Measurements from ENCODE around the gene HAUS5.

The HAUS5 gene

DNA sequence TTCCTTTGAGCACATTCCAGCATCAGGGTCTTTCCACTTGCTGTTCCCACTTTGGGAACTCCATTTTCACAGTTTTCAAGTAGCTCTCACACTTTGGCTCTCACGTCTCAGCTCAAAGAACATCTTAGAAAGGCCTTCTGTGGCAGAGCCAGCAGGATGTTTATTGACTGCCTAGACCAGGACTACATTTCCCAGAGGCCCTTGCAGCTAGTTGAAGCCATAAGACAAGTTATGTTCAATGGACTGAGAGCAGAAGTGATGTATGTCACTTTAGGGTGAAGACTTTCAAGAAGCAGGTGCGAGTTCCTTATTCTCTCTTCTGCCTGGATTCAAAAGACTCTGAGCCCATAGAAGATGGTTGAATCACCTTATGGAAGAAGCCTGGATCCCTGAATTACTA lies 4.3 kb upstream of the HAUS5 start:
- Histone ChIP-seq H3K9me3 (ENCODE audit: insufficient read depth, low read length) (0 out of 2 replicates have a peak, but pooled peaks cover 4% of the 10 kb centered on the region), H4K20me1 (ENCODE audit: insufficient read depth, low read length) (no peaks in the 10 kb centered on the region), H3K4me1 (ENCODE audit: low read length) (peaks cover 25% of the 10 kb centered on the region), H3K27me3 (ENCODE audit: low read depth, low read length) (no peaks in the 10 kb centered on the region), H2AFZ (ENCODE audit: low read depth, low read length) (no peak overlapping the region), H3K79me2 (ENCODE audit: low read length) (peaks cover 5% of the 10 kb centered on the region; the same call in 1 of the 2 replicates), H3K36me3 (replicated peaks; ENCODE audit: low read depth, low read length) (no peaks in the 10 kb centered on the region), H3K4me3 (ENCODE audit: low read length) (no peak overlapping the region), H3K9ac (ENCODE audit: low read length) (no peak overlapping the region), H3K4me2 (ENCODE audit: low read length) (no peak overlapping the region), H3K27ac (ENCODE audit: low read length) (no peak overlapping the region)
- no peak for TF ChIP-seq CTCF (IDR thresholded peaks at IDR 0.05; ENCODE audit: low read depth, low read length)
- no peak for TF ChIP-seq EZH2phosphoT487 (IDR thresholded peaks at IDR 0.05; ENCODE audit: low read depth)

DNA sequence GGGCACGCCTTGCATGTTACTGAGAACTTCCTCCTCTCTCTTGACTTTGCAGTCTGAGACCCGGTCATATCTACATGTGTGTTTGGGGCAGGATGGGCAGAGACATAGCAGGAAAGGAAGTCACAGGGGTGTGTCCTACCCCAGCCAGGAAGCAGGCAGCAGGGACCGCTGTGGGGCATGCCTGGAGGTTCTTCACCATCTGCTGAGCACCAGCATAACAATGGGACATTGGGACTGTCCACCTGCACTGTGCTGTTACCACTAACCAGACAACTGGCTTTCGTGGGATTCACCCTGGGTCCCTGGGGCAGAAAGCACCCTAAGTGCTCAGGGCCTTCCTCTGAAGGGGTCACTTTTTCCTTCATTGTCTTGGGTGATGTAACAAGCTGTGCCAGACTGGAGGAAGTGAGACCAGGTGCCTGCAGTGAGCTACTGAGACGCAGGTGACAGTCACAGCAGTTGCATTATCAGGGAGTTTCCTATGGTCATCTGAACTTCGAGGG lies 2.6 kb upstream of the HAUS5 start:
- H3K4me3 ChIP-seq (ENCODE audit: low read length) = peak overlapping the region; percentile 39
- H3K79me2 ChIP-seq (ENCODE audit: low read length) = peaks cover 10% of the 10 kb centered on the region; the same call in 1 of the 2 replicates
- peak overlapping the region; percentile 87 for H2AFZ ChIP-seq (ENCODE audit: low read depth, low read length)
- H3K36me3 ChIP-seq (replicated peaks; ENCODE audit: low read depth, low read length) = peaks cover 4% of the 10 kb centered on the region
- peak overlapping the region; percentile 56; the same call in 1 of the 2 replicates for H3K9ac ChIP-seq (ENCODE audit: low read length)
- peak overlapping the region; percentile 66 for H3K4me2 ChIP-seq (ENCODE audit: low read length)
- TF ChIP-seq CTCF (IDR thresholded peaks at IDR 0.05; ENCODE audit: low read depth, low read length) = no peak
- no peaks in the 10 kb centered on the region for H3K27me3 ChIP-seq (ENCODE audit: low read depth, low read length)
- peak overlapping the region; percentile 75 for H3K27ac ChIP-seq (ENCODE audit: low read length)
- no peaks in the 10 kb centered on the region for H4K20me1 ChIP-seq (ENCODE audit: insufficient read depth, low read length)
- peaks cover 29% of the 10 kb centered on the region for H3K4me1 ChIP-seq (ENCODE audit: low read length)
- 0 out of 2 replicates have a peak, but pooled peaks cover 4% of the 10 kb centered on the region for H3K9me3 ChIP-seq (ENCODE audit: insufficient read depth, low read length)

DNA sequence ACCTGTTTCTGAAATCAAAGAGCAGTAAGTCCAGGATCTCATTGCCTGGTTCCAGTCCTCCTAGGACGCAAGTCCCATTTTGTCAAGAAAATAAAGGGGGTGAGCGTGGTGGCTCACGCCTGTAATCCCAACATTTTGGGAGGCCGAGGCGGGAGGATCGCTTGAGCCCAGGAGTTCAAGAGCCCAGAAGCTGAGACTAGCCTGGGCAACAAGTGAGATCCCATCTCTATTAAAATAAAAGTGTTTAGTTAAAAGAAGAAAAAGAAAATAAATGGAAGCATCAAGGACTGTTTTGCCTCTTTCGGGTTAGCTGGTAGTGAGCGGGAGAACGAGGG lies 344 bp upstream of the HAUS5 start:
- Histone ChIP-seq H3K36me3 (replicated peaks; ENCODE audit: low read depth, low read length) (peaks cover 12% of the 10 kb centered on the region), H3K4me1 (ENCODE audit: low read length) (peaks cover 29% of the 10 kb centered on the region), H3K4me2 (ENCODE audit: low read length) (peak overlapping the region; percentile 83), H3K27me3 (ENCODE audit: low read depth, low read length) (no peaks in the 10 kb centered on the region), H3K27ac (ENCODE audit: low read length) (no peak overlapping the region; the same call in 1 of the 2 replicates), H2AFZ (ENCODE audit: low read depth, low read length) (peak overlapping the region; percentile 65), H3K9ac (ENCODE audit: low read length) (peak overlapping the region; percentile 47; the same call in 1 of the 2 replicates), H4K20me1 (ENCODE audit: insufficient read depth, low read length) (no peaks in the 10 kb centered on the region), H3K9me3 (ENCODE audit: insufficient read depth, low read length) (0 out of 2 replicates have a peak, but pooled peaks cover 4% of the 10 kb centered on the region), H3K4me3 (ENCODE audit: low read length) (peak overlapping the region; percentile 79), H3K79me2 (ENCODE audit: low read length) (peaks cover 10% of the 10 kb centered on the region; the same call in 1 of the 2 replicates)
- TF ChIP-seq CTCF (IDR thresholded peaks at IDR 0.05; ENCODE audit: low read depth, low read length) (no peak), EZH2phosphoT487 (IDR thresholded peaks at IDR 0.05; ENCODE audit: low read depth) (no peak)

DNA sequence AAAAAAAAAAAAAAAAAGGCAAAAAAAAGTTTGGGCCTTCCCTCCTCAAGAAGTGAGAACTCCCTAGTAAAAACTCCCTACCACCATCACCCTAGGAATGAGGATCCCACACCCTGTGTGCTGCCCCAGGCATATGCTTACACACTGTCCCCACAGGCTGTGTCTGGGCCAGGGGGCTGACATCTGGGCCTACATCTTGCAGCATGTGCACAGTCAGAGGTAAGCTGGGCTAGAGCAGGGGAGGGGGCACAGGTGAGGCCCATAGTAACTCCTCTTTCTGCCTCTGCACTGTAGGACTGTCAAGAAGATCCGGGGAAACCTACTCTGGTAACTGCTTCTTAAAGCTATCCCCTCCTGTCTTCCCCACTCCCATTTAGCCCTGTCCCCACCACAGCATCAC lies 1.0 kb downstream of the HAUS5 start:
- peaks cover 29% of the 10 kb centered on the region for H3K4me1 ChIP-seq (ENCODE audit: low read length)
- no peaks in the 10 kb centered on the region for H3K9me3 ChIP-seq (ENCODE audit: insufficient read depth, low read length)
- no peaks in the 10 kb centered on the region for H3K27me3 ChIP-seq (ENCODE audit: low read depth, low read length)
- peaks cover 10% of the 10 kb centered on the region; the same call in 1 of the 2 replicates for H3K79me2 ChIP-seq (ENCODE audit: low read length)
- H3K4me3 ChIP-seq (ENCODE audit: low read length) = peak overlapping the region; percentile 79; the same call in 1 of the 2 replicates
- no peak overlapping the region for H3K27ac ChIP-seq (ENCODE audit: low read length)
- peak overlapping the region; percentile 83 for H3K4me2 ChIP-seq (ENCODE audit: low read length)
- no peaks in the 10 kb centered on the region for H4K20me1 ChIP-seq (ENCODE audit: insufficient read depth, low read length)
- H3K9ac ChIP-seq (ENCODE audit: low read length) = no peak overlapping the region
- TF ChIP-seq EZH2phosphoT487 (IDR thresholded peaks at IDR 0.05; ENCODE audit: low read depth) (no peak), CTCF (IDR thresholded peaks at IDR 0.05; ENCODE audit: low read depth, low read length) (no peak)
- H2AFZ ChIP-seq (ENCODE audit: low read depth, low read length) = no peak overlapping the region
- H3K36me3 ChIP-seq (replicated peaks; ENCODE audit: low read depth, low read length) = peaks cover 20% of the 10 kb centered on the region

Measured in OCI-LY3 (cell line).